ENCODE data around the gene IL16.
"Not testable (repeated sequence)": the region's sequence is repeated elsewhere in the genome, so short reads cannot be mapped to it uniquely, and the experiment has no call there.

IL16 gene

DNA sequence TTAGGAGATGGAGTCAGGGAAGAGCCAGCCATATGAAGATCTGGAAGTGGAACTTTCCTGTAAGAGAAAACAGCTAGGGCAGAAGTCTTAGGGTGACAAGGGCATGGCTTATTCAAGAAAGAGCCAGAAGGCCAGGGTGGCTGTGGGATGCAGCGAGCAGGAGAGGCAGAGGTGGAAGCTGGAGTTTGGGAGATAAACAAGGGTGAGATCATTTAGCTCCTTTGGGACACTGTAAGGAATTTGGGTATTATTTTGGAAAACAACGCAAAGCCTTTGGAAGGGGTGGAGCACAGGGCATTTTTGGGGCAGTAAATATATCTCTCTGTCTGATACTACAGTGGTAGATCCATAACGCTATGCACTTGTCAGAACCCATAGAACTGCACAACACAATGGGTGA, 5.0 kb upstream of the IL16 start:
- H3K36me3 ChIP-seq (ENCODE audit: control insufficient read depth, insufficient read depth, low read length) = no peaks in the 10 kb centered on the region
- H3K4me1 ChIP-seq (ENCODE audit: control insufficient read depth, insufficient read depth, low read length) = no peaks in the 10 kb centered on the region
- H3K9me3 ChIP-seq (ENCODE audit: control insufficient read depth, insufficient read depth, low read length) = no peaks in the 10 kb centered on the region
- H3K27me3 ChIP-seq (ENCODE audit: control insufficient read depth, insufficient read depth, low read length) = no peaks in the 10 kb centered on the region
- no peak overlapping the region for H3K9ac ChIP-seq (ENCODE audit: low read depth, low read length)
- H3K4me3 ChIP-seq (ENCODE audit: low read depth, low read length) = no peak overlapping the region

DNA sequence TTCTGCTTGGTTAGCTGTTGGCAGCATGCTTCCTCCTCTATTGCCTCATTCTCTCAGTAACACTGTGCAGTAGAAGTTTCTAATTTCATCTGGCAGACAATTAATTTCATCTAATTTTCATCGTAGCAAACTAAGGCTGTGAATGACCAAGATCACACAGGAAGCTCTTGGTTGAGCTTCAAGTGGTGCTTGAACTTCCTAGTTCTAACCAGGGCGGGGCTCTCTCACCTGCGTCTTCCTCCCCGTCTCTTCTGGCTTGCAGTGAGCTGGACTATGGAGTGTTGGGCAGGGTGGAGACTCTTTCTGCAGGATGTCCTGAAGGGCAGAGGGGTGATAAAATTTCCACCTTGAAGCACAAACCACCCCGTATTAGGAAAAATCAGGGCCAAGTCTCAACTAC, 2.0 kb upstream of the IL16 start:
- H3K27me3 ChIP-seq (ENCODE audit: control insufficient read depth, insufficient read depth, low read length) = no peaks in the 10 kb centered on the region
- no peaks in the 10 kb centered on the region for H3K36me3 ChIP-seq (ENCODE audit: control insufficient read depth, insufficient read depth, low read length)
- no peak overlapping the region for H3K4me3 ChIP-seq (ENCODE audit: low read depth, low read length)
- no peak overlapping the region for H3K9ac ChIP-seq (ENCODE audit: low read depth, low read length)
- no peaks in the 10 kb centered on the region for H3K9me3 ChIP-seq (ENCODE audit: control insufficient read depth, insufficient read depth, low read length)
- H3K4me1 ChIP-seq (ENCODE audit: control insufficient read depth, insufficient read depth, low read length) = no peaks in the 10 kb centered on the region

DNA sequence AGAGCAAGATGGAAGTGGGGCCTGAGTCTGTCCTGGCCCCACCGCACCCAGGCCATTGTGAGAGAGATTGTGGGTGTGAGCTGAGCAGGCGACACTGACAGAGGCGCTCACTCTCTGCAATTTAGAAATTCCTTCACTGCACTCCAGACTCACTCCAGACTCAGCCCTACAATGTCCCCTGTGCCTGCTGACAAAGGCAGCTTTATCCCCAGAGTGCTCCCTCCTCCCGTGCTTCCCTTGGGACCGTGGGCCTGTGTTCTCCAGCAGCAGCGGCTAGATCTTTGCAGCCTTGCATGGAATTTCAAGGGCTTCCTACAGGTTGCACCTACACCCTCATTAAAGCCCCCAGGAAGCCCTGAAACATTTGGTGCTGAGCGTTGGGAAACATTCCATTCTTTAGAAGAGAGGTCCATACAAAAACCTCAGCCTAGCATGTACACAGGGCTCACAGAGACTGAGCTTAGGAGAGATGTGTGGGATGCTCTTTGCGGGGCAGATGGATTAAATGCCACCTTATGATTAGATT, 1.3 kb upstream of the IL16 start:
- Histone ChIP-seq H3K9ac (ENCODE audit: low read depth, low read length) (no peak overlapping the region), H3K27me3 (ENCODE audit: control insufficient read depth, insufficient read depth, low read length) (no peaks in the 10 kb centered on the region), H3K9me3 (ENCODE audit: control insufficient read depth, insufficient read depth, low read length) (no peaks in the 10 kb centered on the region), H3K4me1 (ENCODE audit: control insufficient read depth, insufficient read depth, low read length) (no peaks in the 10 kb centered on the region), H3K4me3 (ENCODE audit: low read depth, low read length) (no peak overlapping the region), H3K36me3 (ENCODE audit: control insufficient read depth, insufficient read depth, low read length) (no peaks in the 10 kb centered on the region)

DNA sequence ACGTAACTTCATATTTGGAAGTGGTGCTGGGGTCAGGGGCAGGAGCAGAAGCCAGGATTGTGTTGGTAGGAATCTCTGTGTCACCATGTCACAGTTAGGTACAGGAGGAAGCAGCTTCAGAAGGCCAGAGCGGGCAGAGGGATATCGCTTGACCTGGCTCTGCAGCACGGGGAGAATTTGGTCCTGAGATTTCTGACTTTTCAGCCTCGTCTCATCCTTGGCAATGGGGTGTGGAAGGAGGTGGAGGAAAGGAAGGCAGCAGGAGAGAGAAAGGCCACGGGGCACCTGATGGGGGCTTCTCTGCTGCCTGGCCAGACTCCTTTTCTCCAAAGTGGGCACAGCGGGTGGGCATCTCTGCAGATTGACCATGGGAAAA, 564 bp downstream of the IL16 start:
- Histone ChIP-seq H3K36me3 (ENCODE audit: control insufficient read depth, insufficient read depth, low read length) (no peaks in the 10 kb centered on the region), H3K9me3 (ENCODE audit: control insufficient read depth, insufficient read depth, low read length) (no peaks in the 10 kb centered on the region), H3K9ac (ENCODE audit: low read depth, low read length) (no peak overlapping the region), H3K27me3 (ENCODE audit: control insufficient read depth, insufficient read depth, low read length) (no peaks in the 10 kb centered on the region), H3K4me1 (ENCODE audit: control insufficient read depth, insufficient read depth, low read length) (no peaks in the 10 kb centered on the region), H3K4me3 (ENCODE audit: low read depth, low read length) (no peak overlapping the region)

DNA sequence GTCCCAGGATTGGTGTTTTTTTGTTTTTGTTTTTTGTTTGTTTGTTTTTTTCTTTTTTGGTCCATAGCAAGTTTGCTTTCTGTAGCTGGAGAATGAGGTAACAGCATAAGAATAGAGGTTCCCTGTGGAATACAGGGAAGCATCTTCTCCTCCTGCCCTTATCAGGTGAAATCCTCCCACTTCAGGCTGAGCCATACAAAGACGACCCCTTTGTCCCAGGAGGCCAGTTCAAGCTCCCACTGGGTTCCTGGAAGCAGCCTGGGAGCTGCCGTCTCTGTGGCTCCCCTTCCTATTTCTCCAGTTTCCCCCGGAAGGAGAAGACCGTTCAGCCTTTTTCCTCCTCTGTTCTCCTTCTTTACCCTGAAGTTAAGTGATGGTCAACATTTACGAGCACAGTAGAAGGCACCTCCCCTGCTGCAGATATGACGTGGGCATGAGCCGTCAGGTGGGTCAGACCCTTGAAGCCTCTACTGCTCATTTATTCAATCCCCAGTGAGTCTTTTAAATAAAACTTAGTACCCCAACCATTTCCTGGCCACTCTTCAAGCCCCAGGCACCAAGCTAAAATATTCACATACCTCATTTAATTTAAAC, 1.1 kb downstream of the IL16 start:
- Histone ChIP-seq H3K4me1 (ENCODE audit: control insufficient read depth, insufficient read depth, low read length) (no peaks in the 10 kb centered on the region), H3K9ac (ENCODE audit: low read depth, low read length) (no peak overlapping the region), H3K27me3 (ENCODE audit: control insufficient read depth, insufficient read depth, low read length) (no peaks in the 10 kb centered on the region), H3K36me3 (ENCODE audit: control insufficient read depth, insufficient read depth, low read length) (no peaks in the 10 kb centered on the region), H3K4me3 (ENCODE audit: low read depth, low read length) (no peak overlapping the region), H3K9me3 (ENCODE audit: control insufficient read depth, insufficient read depth, low read length) (no peaks in the 10 kb centered on the region)

DNA sequence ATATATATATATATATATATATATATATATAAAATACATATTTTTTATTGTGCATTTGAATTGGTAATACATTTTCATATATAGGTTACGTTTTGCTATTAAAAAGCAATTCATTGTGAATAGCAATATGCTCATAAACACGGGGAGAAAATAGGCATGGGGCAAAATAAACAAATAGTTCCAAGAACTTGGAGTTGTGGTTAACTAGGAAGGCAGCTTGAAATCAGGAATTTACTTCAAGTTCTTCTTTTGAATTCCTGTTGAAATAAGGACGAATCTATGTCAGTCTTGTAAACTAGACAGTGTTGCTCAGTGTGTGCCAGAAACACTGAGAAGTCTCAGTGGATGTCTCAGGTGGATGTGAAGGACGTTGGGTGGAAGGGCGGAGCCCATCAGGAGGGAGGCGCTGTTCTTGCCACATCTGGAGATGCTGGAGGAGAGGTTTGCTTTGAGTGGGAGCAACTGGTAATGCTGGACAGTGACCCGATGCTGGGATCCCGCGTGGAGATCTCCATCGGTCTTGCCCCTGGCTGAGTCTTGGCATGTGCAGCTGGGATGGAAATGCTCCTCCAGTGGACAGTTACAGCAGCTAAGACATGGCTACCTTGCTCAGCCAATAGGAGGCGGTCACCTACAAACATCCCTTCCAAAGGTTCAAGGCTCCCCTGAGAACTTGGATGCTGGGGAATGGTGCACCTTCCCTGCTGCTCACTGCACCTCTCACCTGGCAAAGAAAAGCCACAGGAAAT, 2.5 kb downstream of the IL16 start:
- Histone ChIP-seq H3K36me3 (ENCODE audit: control insufficient read depth, insufficient read depth, low read length) (no peaks in the 10 kb centered on the region), H3K9ac (ENCODE audit: low read depth, low read length) (no peak overlapping the region), H3K9me3 (ENCODE audit: control insufficient read depth, insufficient read depth, low read length) (no peaks in the 10 kb centered on the region), H3K4me1 (ENCODE audit: control insufficient read depth, insufficient read depth, low read length) (no peaks in the 10 kb centered on the region), H3K27me3 (ENCODE audit: control insufficient read depth, insufficient read depth, low read length) (no peaks in the 10 kb centered on the region), H3K4me3 (ENCODE audit: low read depth, low read length) (no peak overlapping the region)

DNA sequence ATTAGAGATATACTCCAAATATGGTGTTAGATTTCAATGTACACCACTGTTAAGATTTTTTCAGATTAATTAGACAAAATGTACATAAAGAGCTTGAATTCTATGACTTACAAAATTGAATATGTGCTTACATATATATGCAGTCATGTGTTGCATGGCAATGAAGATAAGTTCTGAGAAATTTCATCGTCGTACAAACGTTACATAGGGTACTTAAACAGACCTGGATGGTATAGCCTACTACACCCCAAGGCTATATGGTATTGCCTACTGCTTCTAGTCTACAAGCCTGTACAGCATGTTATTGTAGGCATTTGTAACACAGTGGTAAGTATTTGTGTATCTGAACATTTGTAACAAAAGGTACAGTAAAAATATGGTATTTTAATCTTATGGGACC, 9.3 kb downstream of the IL16 start:
- Histone ChIP-seq H3K4me1 (ENCODE audit: control insufficient read depth, insufficient read depth, low read length) (no peaks in the 10 kb centered on the region), H3K9ac (ENCODE audit: low read depth, low read length) (no peak overlapping the region), H3K36me3 (ENCODE audit: control insufficient read depth, insufficient read depth, low read length) (no peaks in the 10 kb centered on the region), H3K9me3 (ENCODE audit: control insufficient read depth, insufficient read depth, low read length) (no peaks in the 10 kb centered on the region), H3K4me3 (ENCODE audit: low read depth, low read length) (no peak overlapping the region), H3K27me3 (ENCODE audit: control insufficient read depth, insufficient read depth, low read length) (no peaks in the 10 kb centered on the region)

DNA sequence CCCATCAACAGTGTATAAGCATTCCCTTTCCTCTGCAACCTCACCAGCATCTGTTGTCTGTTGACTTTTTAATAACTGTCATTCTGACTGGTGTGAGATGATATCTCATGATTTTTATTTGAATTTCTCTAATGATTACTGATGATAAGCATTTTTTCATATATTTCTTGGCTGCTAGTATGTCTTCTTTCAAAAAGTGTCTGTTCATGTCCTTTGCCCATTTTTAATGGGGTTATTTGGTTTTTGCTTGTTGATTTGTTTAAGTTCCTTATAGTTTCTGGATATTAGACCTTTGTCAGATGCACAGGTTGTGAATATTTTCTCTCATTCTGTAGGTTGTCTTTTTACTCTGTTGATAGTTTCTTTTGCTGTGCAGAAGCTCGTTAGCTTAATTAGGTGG, 11.3 kb downstream of the IL16 start:
- H3K9ac ChIP-seq (ENCODE audit: low read depth, low read length); H3K36me3 ChIP-seq (ENCODE audit: control insufficient read depth, insufficient read depth, low read length); H3K9me3 ChIP-seq (ENCODE audit: control insufficient read depth, insufficient read depth, low read length); H3K27me3 ChIP-seq (ENCODE audit: control insufficient read depth, insufficient read depth, low read length); H3K4me3 ChIP-seq (ENCODE audit: low read depth, low read length); H3K4me1 ChIP-seq (ENCODE audit: control insufficient read depth, insufficient read depth, low read length): not testable (repeated sequence)

DNA sequence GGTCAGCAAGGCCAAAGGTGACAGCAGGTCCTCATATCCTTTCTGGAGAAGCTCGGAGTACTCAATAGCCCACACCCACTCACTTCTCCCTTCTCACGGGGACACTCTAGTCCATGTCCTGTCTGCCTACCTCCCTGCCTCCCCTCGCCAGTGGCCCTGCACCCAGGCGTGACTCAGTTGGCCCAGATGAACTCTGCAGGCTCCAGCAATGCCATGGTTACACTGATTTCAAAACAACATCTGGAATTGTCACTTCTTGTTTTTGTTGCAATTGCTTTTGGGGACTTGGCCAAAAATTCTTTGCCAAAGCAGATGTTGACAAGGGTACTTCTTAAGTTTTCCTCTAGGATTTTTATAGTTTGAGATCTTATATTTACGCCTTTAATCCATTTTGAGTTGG, 13.0 kb downstream of the IL16 start:
- Histone ChIP-seq H3K36me3 (ENCODE audit: control insufficient read depth, insufficient read depth, low read length) (no peaks in the 10 kb centered on the region), H3K27me3 (ENCODE audit: control insufficient read depth, insufficient read depth, low read length) (no peaks in the 10 kb centered on the region), H3K4me3 (ENCODE audit: low read depth, low read length) (no peak overlapping the region), H3K9ac (ENCODE audit: low read depth, low read length) (no peak overlapping the region), H3K4me1 (ENCODE audit: control insufficient read depth, insufficient read depth, low read length) (no peaks in the 10 kb centered on the region), H3K9me3 (ENCODE audit: control insufficient read depth, insufficient read depth, low read length) (no peaks in the 10 kb centered on the region)

DNA sequence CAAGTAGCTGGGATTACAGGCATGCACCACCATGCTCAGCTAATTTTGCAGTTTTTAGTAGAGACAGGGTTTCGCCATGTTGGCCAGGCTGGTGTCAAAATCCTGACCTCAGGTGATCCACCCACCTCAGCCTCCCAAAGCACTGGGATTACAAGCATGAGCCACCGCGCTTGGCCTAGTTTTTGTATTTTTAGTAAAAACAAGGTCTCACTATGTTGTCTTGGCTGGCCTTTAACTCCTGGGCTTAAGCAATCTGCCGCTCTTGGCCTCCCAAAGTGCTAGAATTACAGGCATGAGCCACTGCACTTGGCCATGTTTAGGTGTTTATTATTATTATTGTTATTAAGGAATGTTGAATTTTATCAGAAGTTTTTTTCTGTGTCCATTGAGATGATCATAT, 14.7 kb downstream of the IL16 start:
- Histone ChIP-seq H3K4me1 (ENCODE audit: control insufficient read depth, insufficient read depth, low read length) (no peaks in the 10 kb centered on the region), H3K36me3 (ENCODE audit: control insufficient read depth, insufficient read depth, low read length) (no peaks in the 10 kb centered on the region), H3K27me3 (ENCODE audit: control insufficient read depth, insufficient read depth, low read length) (no peaks in the 10 kb centered on the region), H3K9me3 (ENCODE audit: control insufficient read depth, insufficient read depth, low read length) (no peaks in the 10 kb centered on the region), H3K4me3 (ENCODE audit: low read depth, low read length) (no peak overlapping the region), H3K9ac (ENCODE audit: low read depth, low read length) (no peak overlapping the region)

DNA sequence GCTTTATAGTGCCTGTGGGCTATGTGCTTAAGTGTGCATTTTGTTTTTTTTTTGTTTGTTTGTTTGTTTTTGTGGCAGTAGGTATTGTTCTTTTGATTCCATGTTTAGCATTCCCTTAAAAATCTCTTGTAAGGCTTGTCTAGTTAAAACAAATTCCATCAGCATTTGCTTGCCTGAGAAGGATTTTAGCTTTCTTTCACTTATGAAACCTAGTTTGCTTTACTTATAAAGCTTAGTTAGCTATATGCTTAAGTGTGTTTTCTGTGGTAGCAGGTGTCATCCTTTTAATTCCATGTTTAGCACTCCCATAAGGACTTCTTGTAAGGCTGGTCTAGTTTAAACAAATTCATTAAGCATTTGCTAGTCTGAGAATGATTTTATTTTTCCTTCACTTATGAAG, 17.3 kb downstream of the IL16 start:
- Histone ChIP-seq H3K27me3 (ENCODE audit: control insufficient read depth, insufficient read depth, low read length) (no peaks in the 10 kb centered on the region), H3K9me3 (ENCODE audit: control insufficient read depth, insufficient read depth, low read length) (no peaks in the 10 kb centered on the region), H3K9ac (ENCODE audit: low read depth, low read length) (no peak overlapping the region), H3K4me3 (ENCODE audit: low read depth, low read length) (no peak overlapping the region), H3K4me1 (ENCODE audit: control insufficient read depth, insufficient read depth, low read length) (no peaks in the 10 kb centered on the region), H3K36me3 (ENCODE audit: control insufficient read depth, insufficient read depth, low read length) (no peaks in the 10 kb centered on the region)

DNA sequence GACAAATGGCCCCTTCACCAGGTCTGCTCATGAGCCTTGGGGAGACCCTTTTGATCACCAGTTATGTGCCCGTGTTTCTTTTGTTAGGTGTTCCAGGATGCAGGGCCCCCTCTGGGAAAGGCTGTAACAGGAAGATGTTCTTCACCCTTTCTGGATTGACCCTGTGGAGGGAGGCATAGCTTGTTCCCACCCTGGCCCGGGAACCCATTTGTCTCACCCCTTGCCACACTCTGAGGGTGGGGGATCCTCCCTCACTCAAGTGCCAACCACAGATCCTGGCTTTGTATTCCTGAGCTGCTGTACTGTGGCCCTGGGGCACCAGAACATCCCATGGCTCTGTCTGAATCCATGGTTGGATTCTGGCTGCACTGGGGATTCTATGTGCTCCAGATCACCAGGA, 18.9 kb downstream of the IL16 start:
- Histone ChIP-seq H3K4me3 (ENCODE audit: low read depth, low read length) (no peak overlapping the region), H3K9me3 (ENCODE audit: control insufficient read depth, insufficient read depth, low read length) (no peaks in the 10 kb centered on the region), H3K27me3 (ENCODE audit: control insufficient read depth, insufficient read depth, low read length) (no peaks in the 10 kb centered on the region), H3K36me3 (ENCODE audit: control insufficient read depth, insufficient read depth, low read length) (no peaks in the 10 kb centered on the region), H3K4me1 (ENCODE audit: control insufficient read depth, insufficient read depth, low read length) (no peaks in the 10 kb centered on the region), H3K9ac (ENCODE audit: low read depth, low read length) (no peak overlapping the region)

Data from iPS-15b (cell line).